ENCODE measurements around the gene ADD2. TPM values are rescaled to one million over a fixed set of nuclear protein-coding genes. Genes with fewer than 3 reads are reported as not detected.

The ADD2 gene
- total RNA-seq, 1 experiment from 2014 or later = 124 TPM

DNA sequence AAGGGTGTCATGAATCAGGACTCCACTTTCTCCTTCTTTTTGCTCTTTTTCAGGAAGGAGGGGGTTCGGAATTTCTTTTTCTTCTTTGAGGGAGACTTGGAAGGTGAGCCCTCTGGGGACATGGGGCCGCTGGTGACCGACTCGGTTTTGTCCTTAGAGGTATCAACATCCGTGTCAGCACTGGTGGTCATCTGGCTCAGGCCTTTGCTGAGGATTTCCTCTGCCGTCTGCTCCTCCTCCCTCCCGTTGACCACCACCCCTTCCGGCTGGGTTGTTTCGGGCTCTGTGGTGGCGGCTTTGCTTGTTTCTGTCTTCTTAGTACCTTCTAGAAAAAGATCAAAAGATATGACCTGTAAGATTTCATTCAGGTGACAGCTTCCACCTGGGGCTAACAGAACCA, 104.6 kb downstream of the ADD2 start:
- Histone ChIP-seq H3K9ac (ENCODE audit: extremely low read depth, insufficient read length, low read length) (no peak overlapping the region), H2BK15ac (ENCODE audit: low read depth, low read length) (no peak overlapping the region), H3K23ac (ENCODE audit: insufficient read length, low read depth, low read length) (no peak overlapping the region), H3K14ac (ENCODE audit: insufficient read depth, low read length) (no peak overlapping the region), H2BK12ac (ENCODE audit: insufficient read length, low read depth, low read length) (no peak overlapping the region), H2BK5ac (ENCODE audit: insufficient read length, low read length) (no peak overlapping the region), H4K8ac (replicated peaks; ENCODE audit: insufficient read length, low read depth, low read length) (no peak overlapping the region), H3K79me2 (ENCODE audit: insufficient read depth, low read length) (no peaks in the 10 kb centered on the region), H3T11ph (ENCODE audit: low read length) (no peak overlapping the region), H3K9me3 (ENCODE audit: control insufficient read depth, low read depth, low read length) (no peaks in the 10 kb centered on the region), H2BK120ac (ENCODE audit: low read depth, low read length, poor library complexity, severe bottlenecking) (no peak overlapping the region), H3K4ac (ENCODE audit: low read depth, low read length) (no peak overlapping the region), H4K20me1 (ENCODE audit: control insufficient read depth, insufficient read depth, insufficient read length) (no peaks in the 10 kb centered on the region), H3K56ac (ENCODE audit: insufficient read length, low read depth, low read length) (no peak overlapping the region), H2AK5ac (ENCODE audit: insufficient read length, low read length) (no peak overlapping the region), H4K91ac (ENCODE audit: insufficient read length, low read depth, low read length) (no peak overlapping the region), H3K27ac (ENCODE audit: insufficient read length, low read depth, low read length) (no peak overlapping the region), H3K4me1 (ENCODE audit: insufficient read depth, low read length) (no peaks in the 10 kb centered on the region), H3K79me1 (ENCODE audit: insufficient read depth, low read depth, low read length, poor library complexity, severe bottlenecking) (no peaks in the 10 kb centered on the region), H2BK20ac (ENCODE audit: low read depth, low read length, poor library complexity, severe bottlenecking) (no peak overlapping the region), H3K27me3 (ENCODE audit: insufficient read depth, low read length) (no peaks in the 10 kb centered on the region), H4K5ac (ENCODE audit: insufficient read length, low read depth, low read length) (no peak overlapping the region), H3K4me2 (ENCODE audit: insufficient read depth, insufficient read length, low read length) (no peak overlapping the region), H3K18ac (ENCODE audit: insufficient read length, low read depth, low read length) (no peak overlapping the region), H2AFZ (ENCODE audit: low read length) (no peak overlapping the region), H3K23me2 (ENCODE audit: insufficient read length, low read depth, low read length, poor library complexity, severe bottlenecking) (no peaks in the 10 kb centered on the region)
- Mint-ChIP-seq H3K27me3 (ENCODE audit: low read depth) (peaks cover 2% of the 10 kb centered on the region), H3K36me3 (ENCODE audit: insufficient read depth in 1 of 3, low read depth in 3 of 3) (peaks cover 49 to 73% (median 50%) of the 10 kb centered on the region in 3 experiments), H3K27ac (no peak overlapping the region), H3K4me1 (peaks cover 1% of the 10 kb centered on the region in 2 experiments; a peak in 3 of 4 replicates), H3K4me3 (no peak overlapping the region), H3K9me3 (no peaks in the 10 kb centered on the region)
- TF ChIP-seq, protein P1, sequence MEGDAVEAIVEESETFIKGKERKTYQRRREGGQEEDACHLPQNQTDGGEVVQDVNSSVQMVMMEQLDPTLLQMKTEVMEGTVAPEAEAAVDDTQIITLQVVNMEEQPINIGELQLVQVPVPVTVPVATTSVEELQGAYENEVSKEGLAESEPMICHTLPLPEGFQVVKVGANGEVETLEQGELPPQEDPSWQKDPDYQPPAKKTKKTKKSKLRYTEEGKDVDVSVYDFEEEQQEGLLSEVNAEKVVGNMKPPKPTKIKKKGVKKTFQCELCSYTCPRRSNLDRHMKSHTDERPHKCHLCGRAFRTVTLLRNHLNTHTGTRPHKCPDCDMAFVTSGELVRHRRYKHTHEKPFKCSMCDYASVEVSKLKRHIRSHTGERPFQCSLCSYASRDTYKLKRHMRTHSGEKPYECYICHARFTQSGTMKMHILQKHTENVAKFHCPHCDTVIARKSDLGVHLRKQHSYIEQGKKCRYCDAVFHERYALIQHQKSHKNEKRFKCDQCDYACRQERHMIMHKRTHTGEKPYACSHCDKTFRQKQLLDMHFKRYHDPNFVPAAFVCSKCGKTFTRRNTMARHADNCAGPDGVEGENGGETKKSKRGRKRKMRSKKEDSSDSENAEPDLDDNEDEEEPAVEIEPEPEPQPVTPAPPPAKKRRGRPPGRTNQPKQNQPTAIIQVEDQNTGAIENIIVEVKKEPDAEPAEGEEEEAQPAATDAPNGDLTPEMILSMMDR (conservative IDR thresholded peaks at IDR 0.05) = no peak
- DNase-seq = no peak
- no CpG with 5 or more reads among the region's 10 CpGs for WGBS (ENCODE audit: extremely low coverage, insufficient read length, low lambda C conversion rate)

Data from H9 (cell line).